ENCODE results near the gene HBP1. TPM values are rescaled to one million over a fixed set of nuclear protein-coding genes. Genes with fewer than 3 reads are reported as not detected.

HBP1 gene
- total and polyA plus RNA-seq, 2 of the 4 experiments (the other 2 are of a cell fraction), result 27.1 to 69.9 TPM

DNA sequence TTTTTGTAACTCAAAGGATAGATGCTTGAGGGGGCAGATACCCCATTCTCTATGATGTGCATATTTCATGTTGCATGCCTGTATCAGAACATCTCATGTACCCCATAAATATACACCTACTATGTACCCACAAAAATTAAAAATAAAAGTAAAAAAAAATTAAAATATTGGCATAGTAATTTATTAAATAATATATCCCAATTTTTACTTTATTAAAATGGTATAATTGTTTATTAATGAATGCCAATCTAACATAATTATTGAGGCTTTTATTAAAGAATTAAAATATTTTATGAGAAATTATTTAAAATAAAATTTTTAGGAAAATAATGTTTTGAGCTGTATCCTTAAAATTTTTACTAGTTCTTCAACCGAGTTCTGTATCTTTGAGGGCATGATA, 18.9 kb upstream of the HBP1 start:
- in situ Hi-C loops (cut with MboI; ENCODE audit: low sequenced_read_pairs), result loop anchor here (5.0 to 10.0 kb wide), 4 partner anchors 203 to 975 kb away; partner anchors contain the start of gene CCDC71L
- Histone ChIP-seq H3K18ac (ENCODE audit: low read depth, low read length) (no peak overlapping the region), H2BK20ac (ENCODE audit: low read depth, low read length) (no peak overlapping the region), H3K23ac (ENCODE audit: low read depth, low read length) (no peak overlapping the region), H2BK15ac (ENCODE audit: low read depth, low read length) (no peak overlapping the region), H3K36me3 (ENCODE audit: control insufficient read depth, insufficient read depth, low read length) (no peaks in the 10 kb centered on the region), H3K56ac (ENCODE audit: extremely low read depth, insufficient read depth, low read length) (no peak overlapping the region), H2BK120ac (ENCODE audit: low read depth, low read length) (no peak overlapping the region), H3K14ac (replicated peaks; ENCODE audit: low read depth, low read length) (no peak overlapping the region), H3K27me3 (ENCODE audit: control insufficient read depth, insufficient read depth, low read length) (no peaks in the 10 kb centered on the region), H2AK5ac (ENCODE audit: low read depth, low read length) (no peak overlapping the region), H3K4ac (ENCODE audit: low read depth, low read length) (no peak overlapping the region), H3K9me3 (ENCODE audit: control insufficient read depth, insufficient read depth, low read length) (no peaks in the 10 kb centered on the region), H4K91ac (ENCODE audit: insufficient read depth, low read depth, low read length) (no peak overlapping the region), H4K8ac (ENCODE audit: low read depth in 2 of 2, low read length in 2 of 2) (no peak overlapping the region), H3K27ac (ENCODE audit: insufficient read depth, low read length) (no peak overlapping the region), H2AK9ac (replicated peaks; ENCODE audit: low read depth, low read length, poor library complexity) (no peak overlapping the region), H3K4me3 (ENCODE audit: insufficient read depth, low read depth, low read length) (no peak overlapping the region), H3K9me1 (ENCODE audit: insufficient read depth, low read length) (peaks cover 5% of the 10 kb centered on the region), H4K5ac (ENCODE audit: low read depth, low read length) (no peak overlapping the region), H3K4me1 (ENCODE audit: control insufficient read depth, insufficient read depth, low read length) (peaks cover 6% of the 10 kb centered on the region), H2BK5ac (ENCODE audit: low read depth, low read length, poor library complexity, severe bottlenecking) (no peak overlapping the region), H2AFZ (replicated peaks; ENCODE audit: low read length, poor library complexity) (no peak overlapping the region), H4K20me1 (ENCODE audit: insufficient read depth, low read length) (no peaks in the 10 kb centered on the region), H3K79me1 (ENCODE audit: low read depth in 1 of 2, low read length in 2 of 2) (no peaks in the 10 kb centered on the region), H3K4me2 (ENCODE audit: low read depth, low read length) (no peak overlapping the region), H3K9ac (ENCODE audit: low read depth, low read length) (no peak overlapping the region)
- WGBS, 2 experiments (ENCODE audit: extremely low coverage in 2 of 2, insufficient read length in 1 of 2), result no CpG with 5 or more reads among the region's 1 CpG
- ChIA-PET CTCF (interaction anchor here (0.6 to 1.5 kb wide), 3 partner anchors 202 to 419 kb away, joined by 3 to 13 read pairs (median 6); no protein-coding TSS in a partner anchor), POLR2A (ENCODE audit: unreplicated experiment) (no interaction called here)
- dilution Hi-C loops (cut with HindIII; ENCODE audit: low sequenced_read_pairs, unreplicated experiment), result loop anchor here (10.0 kb wide), 1 partner anchor 205 kb away; no protein-coding TSS in a partner anchor
- no peak for DNase-seq
- BruUV-seq (replicated peaks), result no TSS peak
- ATAC-seq (ENCODE audit: low read depth), result no peak
- intact Hi-C loops (cut with micrococcal nuclease), result loop anchor here (1.0 to 5.0 kb wide), 5 partner anchors 105 to 973 kb away; partner anchors contain the start of genes CCDC71L and PRKAR2B
- no peak for TF ChIP-seq USF2 (IDR thresholded peaks at IDR 0.05; ENCODE audit: low read depth, low read length)

Measured in IMR-90 (cell line).